HepG2 (cell line): ENCODE measurements around the gene ZNF444. TPM values are rescaled to one million over a fixed set of nuclear protein-coding genes. Genes with fewer than 3 reads are reported as not detected.

ENCODE experiments used
- DMTF1 ChIP-seq: sonication (generic); formaldehyde crosslinking; IDR thresholded peaks from 2 replicates; pipeline ENCODE4 v1.4.0; 2020; ENCODE audit warnings: mild to moderate bottlenecking, missing genetic modification reagents
- E2F5 ChIP-seq: sonication (generic); formaldehyde crosslinking; conservative IDR thresholded peaks from 2 replicates; pipeline ENCODE4 v1.4.0; 2020; ENCODE audit warnings: missing genetic modification reagents
- NFYB ChIP-seq: sonication (generic); formaldehyde crosslinking; IDR thresholded peaks from 2 replicates; pipeline ENCODE4 v1.4.0; 2020; ENCODE audit warnings: missing genetic modification reagents
- SKIL ChIP-seq: sonication (generic); formaldehyde crosslinking; IDR thresholded peaks from 2 replicates; pipeline ENCODE4 v1.8.0; 2022; ENCODE audit warnings: missing genetic modification reagents, mild to moderate bottlenecking, moderate library complexity, borderline replicate concordance
- SMARCE1 ChIP-seq: fragments of 450-650 bp; IDR thresholded peaks from 2 replicates; pipeline ENCODE4 v1.6.1; 2017; ENCODE audit warnings: borderline replicate concordance
- TERF1 ChIP-seq: sonication (generic); formaldehyde crosslinking; IDR thresholded peaks from 2 replicates; pipeline ENCODE4 v1.8.0; 2022; ENCODE audit warnings: mild to moderate bottlenecking, missing genetic modification reagents, moderate library complexity
- THAP9 ChIP-seq: sonication (generic); formaldehyde crosslinking; IDR thresholded peaks from 2 replicates; pipeline ENCODE4; 2020; ENCODE audit warnings: missing genetic modification reagents, mild to moderate bottlenecking, borderline replicate concordance
- ZBTB26 ChIP-seq: IDR thresholded peaks from 2 replicates; pipeline ENCODE4 v1.6.1; 2016; ENCODE audit warnings: missing compliant biosample characterization, missing genetic modification reagents, borderline replicate concordance
- ZNF142 ChIP-seq: sonication (generic); formaldehyde crosslinking; IDR thresholded peaks from 2 replicates; pipeline ENCODE4 v1.4.0; 2020; ENCODE audit warnings: missing genetic modification reagents
- ZNF7 ChIP-seq: IDR thresholded peaks from 2 replicates; pipeline ENCODE4 v1.6.1; 2016; ENCODE audit warnings: missing biosample characterization, missing genetic modification reagents
- ZSCAN12 ChIP-seq: sonication (generic); formaldehyde crosslinking; IDR thresholded peaks from 2 replicates; pipeline ENCODE4 v1.9.0; 2021; ENCODE audit warnings: mild to moderate bottlenecking, missing genetic modification reagents
- polyA plus RNA-seq, 8 experiments: library from polyadenylated mRNA; depleted of rRNA in 3 of 8; stranded (reverse) in 7 of 8; unstranded in 1 of 8; fragments of >200 nt; fragmentation: Illumina TruSeq in 4 of 8; extraction: Trizol in 4 of 8; gene quantifications; 2 replicates each; pipeline versions ENCODE4 v1.2.1 to v1.2.3, GENCODE V29; 2011 to 2016; ENCODE audit warnings: low read depth in 4 of 8, missing spikeins in 1 of 8, mixed read lengths in 1 of 8; ENCODE audit not compliant: insufficient read depth in 1 of 8
- total RNA-seq, 5 experiments: library from RNA; depleted of rRNA; stranded (reverse); fragments of >200 nt; fragmentation: Illumina TruSeq; extraction: Trizol; gene quantifications; 2 replicates each; pipeline ENCODE4 v1.2.3, GENCODE V29; 2016; ENCODE audit warnings: low read depth in 1 of 5

Gene ZNF444
- total and polyA plus RNA-seq, 2 of the 13 experiments (the other 11 are each of a cell fraction or from before 2014, with no cell fraction given): 27.4 to 30.3 TPM

GRCh38 chr19:56170261-56170660 lies 29.2 kb downstream of the ZNF444 start (continued):
- TF ChIP-seq ZNF142 (no peak), ZBTB26 (CRISPR knock-in tag) (peak; percentile 69; the same call in 1 of the 2 replicates), ZSCAN12 (no peak), SMARCE1 (no peak), SKIL (CRISPR knock-in tag) (peak; percentile 34; the same call in 1 of the 2 replicates), ZNF7 (CRISPR knock-in tag) (no peak), TERF1 (CRISPR knock-in tag) (no peak), DMTF1 (no peak), E2F5 (CRISPR knock-in tag) (no peak; the same call in 1 of the 2 replicates), NFYB (CRISPR knock-in tag) (no peak), THAP9 (CRISPR knock-in tag) (no peak)
